Liver (tissue), 9 donors: ENCODE data around the gene GLIS1. TPM values are rescaled to one million over a fixed set of nuclear protein-coding genes. Genes with fewer than 3 reads are reported as not detected.

ENCODE experiments used
- DNase-seq: peaks from one replicate; pipeline ENCODE4 v3.0.0-alpha.2; 2017; ENCODE audit warnings: low spot score
- H3K27ac ChIP-seq, 2 donors: one replicate each; pipeline ENCODE4 v1.7.0; 2013; ENCODE audit warnings: inconsistent platforms in 2 of 2, low read length in 2 of 2, control low read depth in 1 of 2, low read depth in 1 of 2, mild to moderate bottlenecking in 1 of 2
- H3K27me3 ChIP-seq, 4 donors: one replicate each; pipeline versions ENCODE4 v1.6.1 to v1.7.0; 2013; ENCODE audit warnings: low read length in 3 of 4, inconsistent platforms in 1 of 4, mild to moderate bottlenecking in 1 of 4, moderate library complexity in 1 of 4; ENCODE audit not compliant: control insufficient read depth in 4 of 4, insufficient read depth in 4 of 4
- H3K36me3 ChIP-seq, 4 donors: one replicate each; pipeline versions ENCODE4 v1.6.1 to v1.7.0; 2013; ENCODE audit warnings: low read length in 3 of 4, mild to moderate bottlenecking in 3 of 4, low read depth in 1 of 4, moderate library complexity in 1 of 4; ENCODE audit not compliant: control insufficient read depth in 4 of 4, insufficient read depth in 3 of 4
- H3K4me1 ChIP-seq, 4 donors: one replicate each; pipeline versions ENCODE4 v1.6.1 to v1.7.0; 2013; ENCODE audit warnings: low read length in 3 of 4, mild to moderate bottlenecking in 3 of 4, moderate library complexity in 1 of 4; ENCODE audit not compliant: control insufficient read depth in 4 of 4, insufficient read depth in 4 of 4
- H3K4me3 ChIP-seq, 3 donors: one replicate each; pipeline versions ENCODE4 v1.6.1 to v1.7.0; 2013; ENCODE audit warnings: low read length in 3 of 3, control low read depth in 1 of 3, low read depth in 1 of 3, mild to moderate bottlenecking in 1 of 3
- H3K9ac ChIP-seq, 2 donors: one replicate each; pipeline ENCODE4 v1.7.0; 2013; ENCODE audit warnings: low read length in 2 of 2, mild to moderate bottlenecking in 2 of 2, moderate library complexity in 2 of 2, control low read depth in 1 of 2, low read depth in 1 of 2
- H3K9me3 ChIP-seq, 4 donors: one replicate each; pipeline versions ENCODE4 v1.6.1 to v1.7.0; 2013; ENCODE audit warnings: low read length in 3 of 4; ENCODE audit not compliant: control insufficient read depth in 4 of 4
- EGR1 ChIP-seq, 2 donors: IDR thresholded peaks; 2 replicates each; pipeline ENCODE4 v1.6.1; 2016 to 2018; ENCODE audit warnings: antibody characterized with exemption in 2 of 2, low read depth in 2 of 2
- FOXA1 ChIP-seq: IDR thresholded peaks from 2 replicates; pipeline ENCODE4 v1.6.1; 2016; ENCODE audit warnings: antibody characterized with exemption
- FOXA2 ChIP-seq: IDR thresholded peaks from 2 replicates; pipeline ENCODE4 v1.6.1; 2016; ENCODE audit warnings: antibody characterized with exemption
- GABPA ChIP-seq, 2 donors: IDR thresholded peaks in 1 of 2; conservative IDR thresholded peaks in 1 of 2; 2 replicates each; pipeline ENCODE4 v1.6.1; 2016; ENCODE audit warnings: antibody characterized with exemption in 2 of 2, mild to moderate bottlenecking in 1 of 2, moderate library complexity in 1 of 2
- HNF4A ChIP-seq, 2 donors: conservative IDR thresholded peaks; 2 replicates each; pipeline ENCODE4 v1.6.1; 2016; ENCODE audit warnings: antibody characterized with exemption in 2 of 2, mild to moderate bottlenecking in 2 of 2
- JUND ChIP-seq, 2 donors: IDR thresholded peaks; 2 replicates each; pipeline ENCODE4 v1.6.1; 2016; ENCODE audit warnings: antibody characterized with exemption in 2 of 2
- NR2F2 ChIP-seq: IDR thresholded peaks from 2 replicates; pipeline ENCODE4 v1.6.1; 2016; ENCODE audit warnings: antibody characterized with exemption
- RAD21 ChIP-seq, 2 donors: IDR thresholded peaks; 2 replicates each; pipeline ENCODE4 v1.6.1; 2016; ENCODE audit warnings: antibody characterized with exemption in 2 of 2, mild to moderate bottlenecking in 2 of 2
- RXRA ChIP-seq, 2 donors: IDR thresholded peaks; 2 replicates each; pipeline ENCODE4 v1.6.1; 2017 to 2018; ENCODE audit warnings: antibody characterized with exemption in 2 of 2, mild to moderate bottlenecking in 1 of 2
- SP1 ChIP-seq: IDR thresholded peaks from 2 replicates; pipeline ENCODE4 v1.6.1; 2018; ENCODE audit warnings: antibody characterized with exemption, mild to moderate bottlenecking
- TAF1 ChIP-seq: conservative IDR thresholded peaks from 2 replicates; pipeline ENCODE4 v1.6.1; 2016; ENCODE audit warnings: antibody characterized with exemption, mild to moderate bottlenecking
- YY1 ChIP-seq: IDR thresholded peaks from 2 replicates; pipeline ENCODE4 v1.6.1; 2016; ENCODE audit warnings: antibody characterized with exemption, mild to moderate bottlenecking
- WGBS: extraction: QIAGEN DNeasy Blood & Tissue Kit; methylation state at CpG from one replicate; pipeline ENCODE4 v1.1.7; 2013; 5-methylcytosine and 5-hydroxymethylcytosine counted together
- polyA plus RNA-seq, 2 donors: library from polyadenylated mRNA; stranded (reverse) in 1 of 2; unstranded in 1 of 2; fragments of 200-250 nt in 1 of 2; fragments of >200 nt in 1 of 2; fragmentation: Nextera tagmentation in 1 of 2; extraction: Ambion mirVana in 1 of 2; gene quantifications; one replicate each; pipeline versions ENCODE4 v1.2.1 to v1.2.3, GENCODE V29; 2013 to 2015
- total RNA-seq, 2 donors: library from RNA; depleted of rRNA; stranded (reverse); fragments of >200 nt; gene quantifications; one replicate each; pipeline ENCODE4 v1.2.3, GENCODE V29; 2014
- TF ChIP-seq, protein P1 (sequence below): IDR thresholded peaks from 2 replicates; pipeline ENCODE4 v1.6.1; 2016; ENCODE audit warnings: antibody characterized with exemption, mild to moderate bottlenecking
- TF ChIP-seq, protein P2 (sequence below): IDR thresholded peaks from 2 replicates; pipeline ENCODE4 v1.6.1; 2016; ENCODE audit warnings: antibody characterized with exemption
- TF ChIP-seq, protein P3 (sequence below): IDR thresholded peaks from 2 replicates; pipeline ENCODE4 v1.6.1; 2016; ENCODE audit warnings: antibody characterized with exemption
- donor health status: healthy.
- donor health status: healthy.
- donor health status: healthy.
- donor health status: healthy.
- donor health status: healthy.

Gene GLIS1
- total and polyA plus RNA-seq, 4 donors, result under 0.01 to 0.05 TPM; not detected in 2

DNA sequence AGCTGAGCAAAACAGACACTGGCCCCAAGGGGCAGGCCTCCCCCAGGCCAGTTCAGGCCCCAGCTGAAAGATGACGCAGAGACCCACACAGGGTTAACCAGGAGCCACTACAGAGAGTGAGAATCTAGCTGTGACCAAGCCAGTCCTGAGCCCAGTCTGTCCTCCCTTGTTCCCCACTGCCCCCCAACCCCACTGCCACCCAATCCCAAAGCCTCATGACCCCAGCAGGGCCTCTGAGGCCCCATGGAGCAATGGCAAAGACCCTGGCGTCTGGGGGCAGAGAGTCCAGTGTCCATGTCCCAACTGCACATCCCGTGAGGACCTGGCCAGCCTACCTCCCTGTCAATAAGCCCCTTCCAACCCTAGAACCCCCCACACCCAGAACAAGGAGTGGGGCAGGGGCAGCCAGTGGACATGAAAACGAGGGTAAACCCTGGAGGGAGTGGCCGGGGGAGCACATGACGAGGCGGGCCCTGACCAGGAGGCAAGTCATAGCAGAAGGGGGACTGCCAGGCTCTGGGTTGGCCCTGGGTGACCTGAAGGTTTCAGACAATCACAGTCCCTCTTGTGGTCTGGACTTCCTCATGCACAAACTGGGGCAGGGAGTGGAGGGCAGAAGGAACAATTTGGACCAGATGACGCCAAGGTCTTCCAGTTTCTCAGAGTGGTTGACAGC is 100.5 kb downstream of the GLIS1 start:
- Histone ChIP-seq H3K4me1 (no peaks in the 10 kb centered on the region), H3K27me3 (no peaks in the 10 kb centered on the region), H3K4me3 (no peak overlapping the region), H3K36me3 (no peaks in the 10 kb centered on the region), H3K9ac (no peak overlapping the region), H3K9me3 (no peaks in the 10 kb centered on the region), H3K27ac (no peak overlapping the region)
- WGBS, result 93% methylated on average over 8 of the region's 8 CpGs
- TF ChIP-seq RAD21 (IDR thresholded peaks at IDR 0.05) (no peak), TAF1 (no peak), YY1 (no peak), FOXA2 (no peak), SP1 (no peak), EGR1 (IDR thresholded peaks at IDR 0.05; ENCODE audit: low read depth in 2 of 2) (no peak)
- DNase-seq, result no peak

DNA sequence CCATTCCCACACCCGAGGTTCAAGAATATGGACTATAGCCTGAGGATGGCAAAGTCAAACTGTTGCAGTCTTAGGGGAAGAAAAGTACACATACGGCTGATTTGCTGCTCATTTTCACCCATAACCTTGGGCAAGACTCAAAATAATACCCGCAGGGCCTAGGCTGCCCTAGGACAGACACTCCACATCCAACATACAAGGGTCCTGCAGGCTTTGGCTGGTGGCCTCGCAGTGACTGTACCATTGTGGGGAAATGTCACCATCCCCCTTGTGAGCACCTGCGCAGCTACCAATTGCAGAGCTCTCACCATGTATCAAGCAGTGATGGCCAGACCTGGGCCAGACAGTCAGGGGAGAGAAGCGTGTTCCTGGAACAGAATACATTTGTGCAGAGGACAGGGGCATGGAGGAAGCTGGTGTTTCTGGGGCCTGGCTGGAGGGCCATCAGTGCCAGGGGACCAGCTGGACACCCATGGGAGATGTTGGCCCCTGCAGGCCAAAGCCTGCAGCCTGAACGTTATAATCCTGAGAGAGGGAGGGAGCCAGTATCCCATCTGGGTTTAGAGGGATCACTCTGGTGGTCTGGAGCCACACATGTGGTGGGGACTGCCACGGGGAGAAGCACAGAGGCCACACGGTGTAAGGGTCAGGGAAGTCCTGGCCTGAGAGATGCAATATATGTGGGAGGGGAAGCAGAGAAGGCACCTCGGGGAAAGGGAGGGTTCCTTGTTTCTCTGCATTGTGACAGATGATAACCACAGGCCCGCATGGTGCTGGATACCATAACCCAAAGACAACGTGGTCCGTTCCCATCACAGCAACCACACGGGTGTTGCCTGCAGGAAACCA is 101.2 kb downstream of the GLIS1 start:
- Histone ChIP-seq H3K36me3 (no peaks in the 10 kb centered on the region), H3K9ac (no peak overlapping the region), H3K9me3 (no peaks in the 10 kb centered on the region), H3K4me1 (no peaks in the 10 kb centered on the region), H3K4me3 (no peak overlapping the region), H3K27ac (no peak overlapping the region), H3K27me3 (no peaks in the 10 kb centered on the region)
- WGBS, result 83% methylated on average over 14 of the region's 14 CpGs
- DNase-seq, result no peak
- TF ChIP-seq EGR1 (IDR thresholded peaks at IDR 0.05; ENCODE audit: low read depth in 2 of 2), result no peak
- TF ChIP-seq, protein P1, sequence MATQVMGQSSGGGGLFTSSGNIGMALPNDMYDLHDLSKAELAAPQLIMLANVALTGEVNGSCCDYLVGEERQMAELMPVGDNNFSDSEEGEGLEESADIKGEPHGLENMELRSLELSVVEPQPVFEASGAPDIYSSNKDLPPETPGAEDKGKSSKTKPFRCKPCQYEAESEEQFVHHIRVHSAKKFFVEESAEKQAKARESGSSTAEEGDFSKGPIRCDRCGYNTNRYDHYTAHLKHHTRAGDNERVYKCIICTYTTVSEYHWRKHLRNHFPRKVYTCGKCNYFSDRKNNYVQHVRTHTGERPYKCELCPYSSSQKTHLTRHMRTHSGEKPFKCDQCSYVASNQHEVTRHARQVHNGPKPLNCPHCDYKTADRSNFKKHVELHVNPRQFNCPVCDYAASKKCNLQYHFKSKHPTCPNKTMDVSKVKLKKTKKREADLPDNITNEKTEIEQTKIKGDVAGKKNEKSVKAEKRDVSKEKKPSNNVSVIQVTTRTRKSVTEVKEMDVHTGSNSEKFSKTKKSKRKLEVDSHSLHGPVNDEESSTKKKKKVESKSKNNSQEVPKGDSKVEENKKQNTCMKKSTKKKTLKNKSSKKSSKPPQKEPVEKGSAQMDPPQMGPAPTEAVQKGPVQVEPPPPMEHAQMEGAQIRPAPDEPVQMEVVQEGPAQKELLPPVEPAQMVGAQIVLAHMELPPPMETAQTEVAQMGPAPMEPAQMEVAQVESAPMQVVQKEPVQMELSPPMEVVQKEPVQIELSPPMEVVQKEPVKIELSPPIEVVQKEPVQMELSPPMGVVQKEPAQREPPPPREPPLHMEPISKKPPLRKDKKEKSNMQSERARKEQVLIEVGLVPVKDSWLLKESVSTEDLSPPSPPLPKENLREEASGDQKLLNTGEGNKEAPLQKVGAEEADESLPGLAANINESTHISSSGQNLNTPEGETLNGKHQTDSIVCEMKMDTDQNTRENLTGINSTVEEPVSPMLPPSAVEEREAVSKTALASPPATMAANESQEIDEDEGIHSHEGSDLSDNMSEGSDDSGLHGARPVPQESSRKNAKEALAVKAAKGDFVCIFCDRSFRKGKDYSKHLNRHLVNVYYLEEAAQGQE, result no peak

DNA sequence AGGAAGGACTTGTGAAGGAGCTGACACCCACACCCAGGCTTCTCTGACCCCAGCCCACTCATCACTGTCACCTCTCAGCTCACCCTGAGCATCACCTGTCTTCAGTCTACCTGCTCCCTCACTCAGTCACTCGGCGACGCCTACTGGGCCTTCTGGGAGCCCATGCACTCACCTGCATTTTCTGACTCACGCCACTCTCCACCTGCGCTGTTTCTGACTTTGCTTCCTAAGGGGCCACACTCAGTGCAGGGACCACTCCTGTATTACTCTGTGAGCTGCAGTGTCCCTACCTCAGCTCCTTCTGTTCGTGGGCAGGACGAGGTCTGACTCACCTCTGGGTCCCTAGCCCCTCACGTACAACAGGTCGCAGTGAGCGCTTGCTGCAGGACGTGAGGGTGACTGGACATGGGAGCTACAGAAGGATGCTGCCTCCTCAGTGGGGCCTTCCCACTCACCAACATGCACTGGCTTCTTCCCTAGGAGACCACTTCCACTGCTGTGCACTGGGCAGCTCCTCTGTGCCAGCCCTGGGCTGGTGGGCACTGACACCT is 102.3 kb downstream of the GLIS1 start:
- Histone ChIP-seq H3K9me3 (no peaks in the 10 kb centered on the region), H3K9ac (no peak overlapping the region), H3K4me3 (no peak overlapping the region), H3K27me3 (no peaks in the 10 kb centered on the region), H3K27ac (no peak overlapping the region), H3K36me3 (no peaks in the 10 kb centered on the region), H3K4me1 (no peaks in the 10 kb centered on the region)
- 84% methylated on average over 11 of the region's 11 CpGs for WGBS
- DNase-seq, result no peak
- TF ChIP-seq NR2F2 (no peak), EGR1 (IDR thresholded peaks at IDR 0.05; ENCODE audit: low read depth in 2 of 2) (no peak), RAD21 (IDR thresholded peaks at IDR 0.05) (no peak), JUND (IDR thresholded peaks at IDR 0.05) (no peak), RXRA (IDR thresholded peaks at IDR 0.05) (no peak), GABPA (IDR thresholded peaks at IDR 0.05 in 1 of 2, conservative IDR thresholded peaks at IDR 0.05 in 1 of 2) (no peak), FOXA1 (no peak), HNF4A (conservative IDR thresholded peaks at IDR 0.05) (no peak)
- TF ChIP-seq, protein P2, sequence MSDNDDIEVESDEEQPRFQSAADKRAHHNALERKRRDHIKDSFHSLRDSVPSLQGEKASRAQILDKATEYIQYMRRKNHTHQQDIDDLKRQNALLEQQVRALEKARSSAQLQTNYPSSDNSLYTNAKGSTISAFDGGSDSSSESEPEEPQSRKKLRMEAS, result no peak
- TF ChIP-seq, protein P3, sequence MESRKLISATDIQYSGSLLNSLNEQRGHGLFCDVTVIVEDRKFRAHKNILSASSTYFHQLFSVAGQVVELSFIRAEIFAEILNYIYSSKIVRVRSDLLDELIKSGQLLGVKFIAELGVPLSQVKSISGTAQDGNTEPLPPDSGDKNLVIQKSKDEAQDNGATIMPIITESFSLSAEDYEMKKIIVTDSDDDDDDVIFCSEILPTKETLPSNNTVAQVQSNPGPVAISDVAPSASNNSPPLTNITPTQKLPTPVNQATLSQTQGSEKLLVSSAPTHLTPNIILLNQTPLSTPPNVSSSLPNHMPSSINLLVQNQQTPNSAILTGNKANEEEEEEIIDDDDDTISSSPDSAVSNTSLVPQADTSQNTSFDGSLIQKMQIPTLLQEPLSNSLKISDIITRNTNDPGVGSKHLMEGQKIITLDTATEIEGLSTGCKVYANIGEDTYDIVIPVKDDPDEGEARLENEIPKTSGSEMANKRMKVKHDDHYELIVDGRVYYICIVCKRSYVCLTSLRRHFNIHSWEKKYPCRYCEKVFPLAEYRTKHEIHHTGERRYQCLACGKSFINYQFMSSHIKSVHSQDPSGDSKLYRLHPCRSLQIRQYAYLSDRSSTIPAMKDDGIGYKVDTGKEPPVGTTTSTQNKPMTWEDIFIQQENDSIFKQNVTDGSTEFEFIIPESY, result no peak
